Measurements from ENCODE around the gene BCL2L14.

Gene BCL2L14

GRCh38 chr12:12086362-12086761 is 15.6 kb downstream of the BCL2L14 start:
- TF ChIP-seq CTCF (IDR thresholded peaks at IDR 0.05; ENCODE audit: low read depth, low read length) (no peak), MYC (IDR thresholded peaks at IDR 0.05; ENCODE audit: low read depth, low read length) (no peak), POLR2A (IDR thresholded peaks at IDR 0.05; ENCODE audit: extremely low read depth, insufficient read length) (no peak), MAX (IDR thresholded peaks at IDR 0.05; ENCODE audit: low read depth, low read length) (no peak)
- no peak for DNase-seq (ENCODE audit: low read depth)
- H3K4me3 ChIP-seq (ENCODE audit: low read depth, low read length), result no peak overlapping the region

- TF ChIP-seq POLR2A (IDR thresholded peaks at IDR 0.05; ENCODE audit: extremely low read depth, insufficient read length), result no peak
- TF ChIP-seq MAX (IDR thresholded peaks at IDR 0.05; ENCODE audit: low read depth, low read length), result no peak
- no peak for TF ChIP-seq CTCF (IDR thresholded peaks at IDR 0.05; ENCODE audit: low read depth, low read length)
- no peak for TF ChIP-seq MYC (IDR thresholded peaks at IDR 0.05; ENCODE audit: low read depth, low read length)
- no peak for DNase-seq (ENCODE audit: low read depth)
- no peak overlapping the region for H3K4me3 ChIP-seq (ENCODE audit: low read depth, low read length)
Measured at GRCh38 chr12:12086973-12087692, 16.4 kb downstream of the BCL2L14 start.

GRCh38 chr12:12087693-12088034 is 16.9 kb downstream of the BCL2L14 start:
- DNase-seq (ENCODE audit: low read depth), result no peak
- no peak for TF ChIP-seq MYC (IDR thresholded peaks at IDR 0.05; ENCODE audit: low read depth, low read length)
- no peak overlapping the region for H3K4me3 ChIP-seq (ENCODE audit: low read depth, low read length)

- no peak overlapping the region for H3K4me3 ChIP-seq (ENCODE audit: low read depth, low read length)
- no peak for DNase-seq (ENCODE audit: low read depth)
- TF ChIP-seq POLR2A (IDR thresholded peaks at IDR 0.05; ENCODE audit: extremely low read depth, insufficient read length), result no peak
- TF ChIP-seq MYC (IDR thresholded peaks at IDR 0.05; ENCODE audit: low read depth, low read length), result no peak
Measured at GRCh38 chr12:12088147-12088546, 17.4 kb downstream of the BCL2L14 start.

- DNase-seq (ENCODE audit: low read depth), result no peak
- no peak for TF ChIP-seq POLR2A (IDR thresholded peaks at IDR 0.05; ENCODE audit: extremely low read depth, insufficient read length)
- TF ChIP-seq MAX (IDR thresholded peaks at IDR 0.05; ENCODE audit: low read depth, low read length), result no peak
- no peak for TF ChIP-seq MYC (IDR thresholded peaks at IDR 0.05; ENCODE audit: low read depth, low read length)
- TF ChIP-seq CTCF (IDR thresholded peaks at IDR 0.05; ENCODE audit: low read depth, low read length), result no peak
- H3K4me3 ChIP-seq (ENCODE audit: low read depth, low read length), result no peak overlapping the region
Measured at GRCh38 chr12:12088761-12089160, 18.0 kb downstream of the BCL2L14 start.

- no peak for DNase-seq (ENCODE audit: low read depth)
- no peak for TF ChIP-seq CTCF (IDR thresholded peaks at IDR 0.05; ENCODE audit: low read depth, low read length)
- TF ChIP-seq MYC (IDR thresholded peaks at IDR 0.05; ENCODE audit: low read depth, low read length), result no peak
- TF ChIP-seq POLR2A (IDR thresholded peaks at IDR 0.05; ENCODE audit: extremely low read depth, insufficient read length), result no peak
- no peak for TF ChIP-seq MAX (IDR thresholded peaks at IDR 0.05; ENCODE audit: low read depth, low read length)
- no peak overlapping the region for H3K4me3 ChIP-seq (ENCODE audit: low read depth, low read length)
Measured at GRCh38 chr12:12091071-12091470, 20.3 kb downstream of the BCL2L14 start.

Data from NB4 (cell line).